ENCODE results near the gene PPP1R36.
"Not testable (repeated sequence)": the region's sequence is repeated elsewhere in the genome, so short reads cannot be mapped to it uniquely, and the experiment has no call there.

PPP1R36 gene

DNA sequence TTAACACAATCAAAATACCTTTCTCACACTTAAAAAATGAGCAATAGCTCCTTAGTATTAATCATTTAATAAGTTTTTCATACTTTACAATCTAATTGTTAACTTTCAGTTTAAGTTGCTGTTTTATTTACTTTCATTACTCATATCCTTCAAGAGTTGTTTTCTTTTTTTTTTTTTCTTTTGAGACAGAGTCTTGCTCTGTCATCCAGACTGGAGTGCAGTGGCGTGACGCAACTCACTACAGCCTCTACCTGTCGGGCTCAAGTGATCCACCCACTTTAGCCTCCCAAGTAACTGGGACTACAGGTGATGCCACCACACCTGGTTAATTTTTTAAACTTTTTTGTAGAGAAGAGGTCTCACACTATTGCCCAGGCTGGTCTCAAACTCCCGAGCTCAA lies 29.1 kb upstream of the PPP1R36 start:
- DNase-seq (ENCODE audit: low read depth): no peak

GRCh38 chr14:64522591-64523355 lies 27.0 kb upstream of the PPP1R36 start:
- no peak for DNase-seq (ENCODE audit: low read depth)

GRCh38 chr14:64525354-64525753 lies 24.4 kb upstream of the PPP1R36 start:
- no peak for DNase-seq (ENCODE audit: low read depth)

DNA sequence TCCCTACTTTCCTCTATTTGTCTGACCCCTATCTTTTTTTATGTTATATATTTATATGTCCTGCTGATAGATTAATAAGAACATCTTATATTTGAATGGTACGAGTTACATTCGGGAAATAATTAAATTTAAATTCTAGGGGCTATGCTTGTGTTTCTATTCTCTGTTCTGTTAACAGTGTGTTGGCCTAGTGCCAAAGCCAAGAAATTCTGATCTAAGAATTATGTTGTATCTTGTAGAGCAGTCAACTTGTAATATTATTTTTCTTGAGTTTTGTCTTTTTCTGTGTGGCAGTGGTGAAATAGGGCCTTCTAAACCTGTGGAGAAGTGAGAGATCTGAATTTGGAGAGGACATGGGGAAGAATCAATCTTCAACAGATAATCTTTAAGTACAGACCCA lies 18.2 kb upstream of the PPP1R36 start:
- no peak for DNase-seq (ENCODE audit: low read depth)

- DNase-seq (ENCODE audit: low read depth): no peak
These were observed 13.1 kb upstream of the PPP1R36 start for GRCh38 chr14:64536488-64537245.

DNA sequence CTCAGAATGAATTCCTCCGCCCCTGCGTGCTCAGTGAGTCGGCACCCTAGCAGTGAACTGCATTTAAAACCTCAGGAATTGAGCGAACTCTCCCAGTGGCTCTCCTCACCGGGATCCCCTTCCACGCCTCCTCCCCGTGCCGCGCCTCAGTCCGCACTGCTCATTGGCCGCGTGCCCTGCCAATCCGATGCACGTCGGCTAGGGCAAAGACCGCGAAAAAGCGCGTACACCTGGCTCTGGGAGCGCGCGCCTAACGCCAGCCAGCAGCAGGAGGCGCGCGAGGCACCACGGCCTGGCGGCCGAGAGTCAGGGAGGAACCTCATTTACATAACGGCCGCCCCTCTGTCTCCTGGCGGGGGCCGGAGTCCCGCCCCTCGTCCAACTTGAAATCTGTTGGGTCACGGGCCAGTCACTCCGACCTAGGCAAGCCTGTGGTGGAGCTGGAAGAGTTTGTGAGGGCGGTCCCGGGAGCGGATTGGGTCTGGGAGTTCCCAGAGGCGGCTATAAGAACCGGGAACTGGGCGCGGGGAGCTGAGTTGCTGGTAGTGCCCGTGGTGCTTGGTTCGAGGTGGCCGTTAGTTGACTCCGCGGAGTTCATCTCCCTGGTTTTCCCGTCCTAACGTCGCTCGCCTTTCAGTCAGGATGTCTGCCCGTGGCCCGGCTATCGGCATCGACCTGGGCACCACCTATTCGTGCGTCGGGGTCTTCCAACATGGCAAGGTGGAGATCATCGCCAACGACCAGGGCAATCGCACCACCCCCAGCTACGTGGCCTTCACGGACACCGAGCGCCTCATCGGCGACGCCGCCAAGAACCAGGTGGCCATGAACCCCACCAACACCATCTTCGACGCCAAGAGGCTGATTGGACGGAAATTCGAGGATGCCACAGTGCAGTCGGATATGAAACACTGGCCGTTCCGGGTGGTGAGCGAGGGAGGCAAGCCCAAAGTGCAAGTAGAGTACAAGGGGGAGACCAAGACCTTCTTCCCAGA lies 9.3 kb upstream of the PPP1R36 start, which contains the start of gene HSPA2:
Gene HSPA2 (plus strand): TSS at position 534 of the 995 bp plus-strand sequence. CDS start 109 bp downstream, at position 643.
- DNase-seq (ENCODE audit: low read depth): peak; percentile 83

DNA sequence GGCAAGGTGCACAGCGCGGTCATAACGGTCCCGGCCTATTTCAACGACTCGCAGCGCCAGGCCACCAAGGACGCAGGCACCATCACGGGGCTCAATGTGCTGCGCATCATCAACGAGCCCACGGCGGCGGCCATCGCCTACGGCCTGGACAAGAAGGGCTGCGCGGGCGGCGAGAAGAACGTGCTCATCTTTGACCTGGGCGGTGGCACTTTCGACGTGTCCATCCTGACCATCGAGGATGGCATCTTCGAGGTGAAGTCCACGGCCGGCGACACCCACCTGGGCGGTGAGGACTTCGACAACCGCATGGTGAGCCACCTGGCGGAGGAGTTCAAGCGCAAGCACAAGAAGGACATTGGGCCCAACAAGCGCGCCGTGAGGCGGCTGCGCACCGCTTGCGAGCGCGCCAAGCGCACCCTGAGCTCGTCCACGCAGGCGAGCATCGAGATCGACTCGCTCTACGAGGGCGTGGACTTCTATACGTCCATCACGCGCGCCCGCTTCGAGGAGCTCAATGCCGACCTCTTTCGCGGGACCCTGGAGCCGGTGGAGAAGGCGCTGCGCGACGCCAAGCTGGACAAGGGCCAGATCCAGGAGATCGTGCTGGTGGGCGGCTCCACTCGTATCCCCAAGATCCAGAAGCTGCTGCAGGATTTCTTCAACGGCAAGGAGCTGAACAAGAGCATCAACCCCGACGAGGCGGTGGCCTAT lies 8.3 kb upstream of the PPP1R36 start:
- no peak for DNase-seq (ENCODE audit: low read depth)

GRCh38 chr14:64541972-64542835 lies 7.6 kb upstream of the PPP1R36 start:
- no peak for DNase-seq (ENCODE audit: low read depth)

- DNase-seq (ENCODE audit: low read depth): no peak
These were observed 6.9 kb upstream of the PPP1R36 start for GRCh38 chr14:64542836-64543201.

- no peak for DNase-seq (ENCODE audit: low read depth)
These were observed 5.0 kb upstream of the PPP1R36 start for GRCh38 chr14:64544607-64545312.

DNA sequence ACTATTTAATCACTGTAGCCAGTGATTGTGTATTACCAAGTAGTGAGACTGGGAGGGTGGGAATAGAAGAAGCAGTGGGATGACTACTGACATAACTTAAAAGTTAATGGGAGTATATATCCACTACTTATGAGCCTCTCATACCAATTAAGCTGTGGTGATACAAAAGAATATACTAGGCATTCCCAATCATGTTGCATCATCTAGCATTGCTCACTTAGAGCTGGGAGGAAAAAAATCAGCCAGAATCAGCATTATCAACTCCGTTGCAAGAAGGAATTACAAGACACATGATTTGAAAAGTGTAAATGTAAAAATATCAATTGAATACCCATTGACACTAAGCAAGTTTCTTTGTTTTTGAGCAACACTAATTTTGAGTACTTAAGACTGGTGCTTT lies 745 bp upstream of the PPP1R36 start:
- DNase-seq (ENCODE audit: low read depth): no peak

DNA sequence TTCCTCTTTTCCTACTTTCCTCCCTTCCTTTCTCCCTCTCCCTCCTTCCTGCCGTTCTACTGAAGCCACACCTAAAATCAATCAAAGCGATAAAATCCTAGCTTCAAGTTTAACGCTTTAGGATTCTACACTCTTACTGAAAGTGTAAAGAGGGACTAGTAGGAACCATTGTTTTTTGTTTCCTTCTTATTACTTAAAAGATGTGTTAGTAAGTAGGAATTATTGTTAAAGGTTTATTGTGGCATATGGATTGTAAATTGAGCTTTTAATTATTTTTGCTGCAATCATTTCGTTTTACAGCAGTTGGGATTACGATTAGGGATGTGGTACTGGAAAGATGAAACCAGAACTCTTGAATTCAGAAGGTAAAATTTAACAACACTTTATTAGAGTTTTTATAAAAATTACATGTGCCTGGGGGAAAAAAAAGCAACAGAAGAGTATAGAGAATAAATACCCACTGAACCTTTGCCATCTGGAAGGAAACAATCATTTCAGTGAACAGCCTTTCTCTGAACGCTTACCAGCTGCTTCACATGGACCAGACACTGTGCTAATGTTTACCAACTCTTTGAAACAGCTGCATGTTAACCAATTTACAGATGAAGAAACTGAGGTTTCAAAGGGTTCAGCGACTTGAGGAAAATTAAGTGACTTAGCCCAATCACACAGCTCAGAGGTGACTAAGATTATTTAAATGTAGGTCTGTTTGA lies 1.0 kb downstream of the PPP1R36 start:
- DNase-seq (ENCODE audit: low read depth): no peak

GRCh38 chr14:64554556-64554955 lies 4.8 kb downstream of the PPP1R36 start:
- DNase-seq (ENCODE audit: low read depth): no peak

DNA sequence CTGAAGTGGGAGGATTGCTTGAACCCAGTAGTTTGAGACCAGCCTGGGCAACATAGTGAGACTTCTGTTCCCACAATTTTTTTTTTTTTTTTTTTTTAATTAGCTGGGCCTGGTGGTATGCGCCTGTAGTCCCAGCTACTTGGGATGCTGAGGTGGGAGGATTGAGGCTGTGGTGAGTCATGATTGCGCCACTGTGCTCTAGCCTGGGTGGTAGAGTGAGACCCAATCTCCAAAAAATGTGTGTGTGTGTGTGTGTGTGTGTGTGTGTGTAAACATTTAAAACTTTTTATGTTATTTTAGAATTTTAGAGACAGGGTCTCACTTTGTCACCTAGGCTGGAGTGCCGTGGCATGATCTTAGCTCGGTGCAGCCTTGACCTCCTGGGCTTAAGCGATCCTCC lies 6.8 kb downstream of the PPP1R36 start:
- no peak for DNase-seq (ENCODE audit: low read depth)

DNA sequence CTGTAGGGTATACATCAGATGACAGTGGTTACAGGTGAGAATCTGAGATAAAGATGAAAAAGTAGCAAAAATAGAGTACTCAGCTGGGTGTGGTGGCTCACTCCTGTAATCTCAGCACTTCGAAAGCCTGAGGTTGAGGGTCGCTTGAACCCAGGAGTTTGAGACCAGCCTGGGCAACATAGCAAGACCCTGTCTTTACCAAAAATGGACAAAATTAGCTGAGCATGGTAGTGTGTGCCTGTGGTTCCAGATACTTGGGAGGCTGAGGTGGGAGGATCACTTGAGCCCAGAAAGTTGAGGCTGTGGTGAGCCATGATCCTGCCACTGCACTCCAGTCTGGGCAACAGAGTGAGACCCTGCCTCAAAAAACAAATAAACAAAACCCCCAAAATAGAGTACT lies 8.5 kb downstream of the PPP1R36 start:
- DNase-seq (ENCODE audit: low read depth): not testable (repeated sequence)

GRCh38 chr14:64561631-64562030 lies 11.9 kb downstream of the PPP1R36 start:
- DNase-seq (ENCODE audit: low read depth): no peak

GRCh38 chr14:64562436-64562835 lies 12.7 kb downstream of the PPP1R36 start:
- DNase-seq (ENCODE audit: low read depth): no peak

DNA sequence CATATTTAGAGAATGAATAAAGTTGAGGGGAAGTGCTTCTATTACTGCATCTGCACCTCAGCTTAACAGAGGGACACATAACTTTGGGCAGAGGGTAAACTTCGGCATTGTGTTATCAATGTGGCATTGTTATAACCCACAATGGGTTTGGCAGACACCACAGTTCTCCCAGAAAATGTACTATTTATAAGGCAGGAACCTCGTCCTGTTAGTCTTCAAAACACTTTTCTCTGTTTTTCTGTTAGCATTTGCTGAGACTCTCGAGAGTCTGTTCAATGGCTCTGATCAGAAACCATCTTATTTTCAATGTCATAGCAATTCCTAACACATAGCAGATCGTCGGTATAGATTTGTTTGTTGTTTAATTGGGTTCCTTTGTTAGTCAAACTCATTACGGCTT lies 13.9 kb downstream of the PPP1R36 start:
- no peak for DNase-seq (ENCODE audit: low read depth)

GRCh38 chr14:64566651-64567122 lies 16.9 kb downstream of the PPP1R36 start:
- no peak for DNase-seq (ENCODE audit: low read depth)
